Nephron progenitor cell (in vitro differentiated cells): ENCODE measurements around the gene PI16.
"Not testable (repeated sequence)": the region's sequence is repeated elsewhere in the genome, so short reads cannot be mapped to it uniquely, and the experiment has no call there.

Experiments used
- DNase-seq: peaks from one replicate; pipeline ENCODE4 v3.0.0; 2021
- H3K27ac Mint-ChIP-seq: 2 replicates; pipeline ENCODE4 v1.8.0; 2021; ENCODE audit warnings: mild to moderate bottlenecking, moderate library complexity, mixed read lengths
- H3K27me3 Mint-ChIP-seq: 2 replicates; pipeline ENCODE4 v1.8.0; 2021; ENCODE audit warnings: mild to moderate bottlenecking, low read depth, mixed read lengths; ENCODE audit not compliant: poor library complexity
- H3K36me3 Mint-ChIP-seq: 2 replicates; pipeline ENCODE4 v1.8.0; 2021; ENCODE audit warnings: low read depth, mixed read lengths
- H3K4me1 Mint-ChIP-seq: 2 replicates; pipeline ENCODE4 v1.8.0; 2021; ENCODE audit warnings: mixed read lengths
- H3K4me3 Mint-ChIP-seq: 2 replicates; pipeline ENCODE4 v1.8.0; 2021; ENCODE audit warnings: mild to moderate bottlenecking, moderate library complexity, mixed read lengths
- H3K9me3 Mint-ChIP-seq: 2 replicates; pipeline ENCODE4 v1.8.0; 2021; ENCODE audit warnings: mild to moderate bottlenecking, moderate library complexity, mixed read lengths
- TF ChIP-seq, protein P1 (sequence below): fragments of 200-600 bp; sonication (generic); IDR thresholded peaks from 2 replicates; pipeline ENCODE4 v1.5.0; 2021; ENCODE audit warnings: antibody characterized with exemption

Gene PI16

DNA sequence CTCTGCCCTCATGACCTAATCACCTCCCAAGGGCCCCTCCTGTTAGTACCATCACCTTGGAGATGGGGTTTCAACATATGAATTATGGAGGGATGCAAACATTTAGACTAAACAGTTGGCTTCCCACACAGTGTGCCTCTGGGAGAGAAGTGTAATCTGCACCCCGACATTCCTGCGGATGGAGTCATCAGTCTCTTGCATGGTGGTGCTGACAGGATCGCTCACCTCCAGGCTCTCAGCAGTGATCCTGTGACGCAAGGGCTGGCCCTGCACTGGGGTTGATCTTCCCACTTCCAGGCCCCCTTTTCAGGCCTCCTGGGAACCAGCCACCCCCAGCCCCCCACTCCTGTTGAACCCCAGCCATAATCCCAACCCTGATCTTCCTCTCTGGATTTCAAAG is 16.0 kb upstream of the PI16 start:
- Mint-ChIP-seq H3K4me1 (peaks cover 7% of the 10 kb centered on the region), H3K9me3 (peaks cover 22% of the 10 kb centered on the region), H3K27me3 (peaks cover 25% of the 10 kb centered on the region), H3K4me3 (no peak overlapping the region), H3K27ac (no peak overlapping the region), H3K36me3 (no peaks in the 10 kb centered on the region)
- no peak for DNase-seq
- TF ChIP-seq, protein P1, sequence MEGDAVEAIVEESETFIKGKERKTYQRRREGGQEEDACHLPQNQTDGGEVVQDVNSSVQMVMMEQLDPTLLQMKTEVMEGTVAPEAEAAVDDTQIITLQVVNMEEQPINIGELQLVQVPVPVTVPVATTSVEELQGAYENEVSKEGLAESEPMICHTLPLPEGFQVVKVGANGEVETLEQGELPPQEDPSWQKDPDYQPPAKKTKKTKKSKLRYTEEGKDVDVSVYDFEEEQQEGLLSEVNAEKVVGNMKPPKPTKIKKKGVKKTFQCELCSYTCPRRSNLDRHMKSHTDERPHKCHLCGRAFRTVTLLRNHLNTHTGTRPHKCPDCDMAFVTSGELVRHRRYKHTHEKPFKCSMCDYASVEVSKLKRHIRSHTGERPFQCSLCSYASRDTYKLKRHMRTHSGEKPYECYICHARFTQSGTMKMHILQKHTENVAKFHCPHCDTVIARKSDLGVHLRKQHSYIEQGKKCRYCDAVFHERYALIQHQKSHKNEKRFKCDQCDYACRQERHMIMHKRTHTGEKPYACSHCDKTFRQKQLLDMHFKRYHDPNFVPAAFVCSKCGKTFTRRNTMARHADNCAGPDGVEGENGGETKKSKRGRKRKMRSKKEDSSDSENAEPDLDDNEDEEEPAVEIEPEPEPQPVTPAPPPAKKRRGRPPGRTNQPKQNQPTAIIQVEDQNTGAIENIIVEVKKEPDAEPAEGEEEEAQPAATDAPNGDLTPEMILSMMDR = no peak

DNA sequence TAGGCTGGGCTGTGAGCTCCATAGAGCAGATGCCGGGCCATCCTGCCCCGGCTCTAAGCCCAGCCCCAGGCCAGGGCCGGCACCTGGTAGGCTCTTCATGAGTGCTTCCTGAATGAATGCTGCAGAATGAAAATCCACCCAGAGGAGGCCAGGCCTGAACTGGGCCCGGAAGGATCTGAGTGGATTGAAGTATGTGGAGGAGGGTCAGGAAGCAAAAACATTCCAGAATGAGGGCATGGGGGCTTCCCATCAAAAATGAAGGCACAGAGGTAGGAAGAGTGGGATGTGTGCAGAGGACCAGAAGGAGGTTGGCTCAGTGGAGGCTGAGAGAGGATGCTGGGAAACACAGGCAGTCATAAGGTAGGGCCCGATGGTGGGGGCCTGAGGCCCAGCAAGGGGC is 15.5 kb upstream of the PI16 start:
- not testable (repeated sequence) for H3K36me3 Mint-ChIP-seq, DNase-seq
- H3K27me3 Mint-ChIP-seq = peaks cover 30% of the 10 kb centered on the region

DNA sequence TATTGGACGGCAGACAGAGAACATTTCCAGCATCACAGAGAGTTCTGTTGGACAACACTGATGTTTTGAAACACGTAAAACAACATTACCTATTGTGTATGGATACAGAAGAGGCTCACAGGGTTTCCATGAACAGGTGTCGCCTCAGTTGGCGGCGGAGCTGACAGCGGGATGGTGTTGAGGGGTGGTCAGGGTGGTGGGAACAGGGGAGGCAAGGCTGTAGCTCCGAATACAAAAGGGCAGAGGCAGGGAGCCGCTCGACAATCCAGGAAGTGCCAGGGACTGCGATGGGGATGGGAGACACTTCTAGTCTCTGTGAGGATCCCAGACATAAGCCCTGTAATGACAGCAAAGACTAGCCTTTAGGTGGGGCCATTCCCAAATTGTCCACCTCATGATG is 14.5 kb upstream of the PI16 start:
- Mint-ChIP-seq H3K9me3 (peaks cover 22% of the 10 kb centered on the region), H3K4me1 (peaks cover 7% of the 10 kb centered on the region), H3K27me3 (peaks cover 40% of the 10 kb centered on the region), H3K27ac (no peak overlapping the region), H3K4me3 (no peak overlapping the region), H3K36me3 (no peaks in the 10 kb centered on the region)
- TF ChIP-seq, protein P1 = no peak
- no peak for DNase-seq

More for the DNA sequence above, 15.5 kb upstream of the PI16 start:
- H3K27ac Mint-ChIP-seq, H3K4me1 Mint-ChIP-seq, H3K4me3 Mint-ChIP-seq: not testable (repeated sequence)
- peaks cover 22% of the 10 kb centered on the region for H3K9me3 Mint-ChIP-seq

DNA sequence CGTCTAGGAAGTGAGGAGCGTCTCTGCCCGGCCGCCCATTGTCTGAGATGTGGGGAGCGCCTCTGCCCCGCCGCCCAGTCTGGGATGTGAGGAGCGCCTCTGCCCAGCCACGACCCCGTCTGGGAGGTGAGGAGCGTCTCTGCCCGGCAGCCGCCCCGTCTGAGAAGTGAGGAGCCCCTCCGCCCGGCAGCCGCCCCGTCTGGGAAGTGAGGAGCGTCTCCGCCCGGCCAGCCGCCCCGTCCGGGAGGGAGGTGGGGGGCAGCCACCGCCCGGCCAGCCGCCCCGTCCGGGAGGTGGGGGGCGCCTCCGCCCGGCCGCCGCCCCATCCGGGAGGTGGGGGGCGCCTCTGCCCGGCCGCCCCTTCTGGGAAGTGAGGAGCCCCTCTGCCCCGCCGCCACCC is 13.0 kb upstream of the PI16 start:
- peaks cover 43% of the 10 kb centered on the region for H3K27me3 Mint-ChIP-seq
- not testable (repeated sequence) for H3K4me3 Mint-ChIP-seq, H3K36me3 Mint-ChIP-seq, H3K27ac Mint-ChIP-seq, H3K4me1 Mint-ChIP-seq, DNase-seq
- H3K9me3 Mint-ChIP-seq = peaks cover 22% of the 10 kb centered on the region

DNA sequence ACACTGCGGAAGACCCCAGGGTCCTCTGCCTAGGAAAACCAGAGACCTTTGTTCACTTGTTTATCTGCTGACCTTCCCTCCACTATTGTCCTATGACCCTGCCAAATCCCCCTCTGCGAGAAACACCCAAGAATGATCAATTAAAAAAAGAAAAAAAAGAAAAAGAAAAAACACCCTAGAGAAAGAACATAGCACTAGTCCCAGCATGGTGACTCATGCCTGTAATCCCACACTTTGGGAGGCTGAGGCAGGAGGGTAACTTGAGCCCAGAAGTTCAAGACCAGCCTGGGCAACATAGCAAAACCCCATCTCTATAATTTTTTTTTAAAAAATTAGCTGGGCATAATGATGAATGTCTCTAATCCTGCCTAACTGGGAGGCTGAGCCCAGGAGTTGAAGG is 12.2 kb upstream of the PI16 start:
- H3K4me1 Mint-ChIP-seq, DNase-seq, H3K36me3 Mint-ChIP-seq, H3K27ac Mint-ChIP-seq, H3K4me3 Mint-ChIP-seq: not testable (repeated sequence)
- Mint-ChIP-seq H3K27me3 (peaks cover 39% of the 10 kb centered on the region), H3K9me3 (peaks cover 22% of the 10 kb centered on the region)

DNA sequence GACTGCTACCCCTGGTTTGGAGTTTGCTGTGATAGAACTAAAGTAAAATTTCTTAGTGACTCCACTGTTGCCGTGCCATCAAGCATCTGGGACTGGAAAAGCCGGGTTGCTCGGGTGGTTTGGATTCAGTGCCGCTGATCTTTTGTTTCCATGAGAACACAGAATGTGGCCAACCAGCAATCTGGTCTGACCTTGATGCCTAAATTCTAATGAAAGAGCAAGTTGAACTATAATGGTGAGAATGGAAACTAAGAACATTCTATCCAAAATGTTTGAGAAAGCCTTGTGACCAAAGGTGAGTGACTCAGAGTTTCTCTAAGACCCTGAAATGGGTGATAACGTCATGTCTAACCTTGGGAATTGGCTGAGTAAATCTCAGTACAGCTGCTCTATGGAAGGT is 9.9 kb upstream of the PI16 start:
- H3K27me3 Mint-ChIP-seq = peaks cover 47% of the 10 kb centered on the region
- DNase-seq = no peak
- peaks cover 19% of the 10 kb centered on the region for H3K9me3 Mint-ChIP-seq
- no peak overlapping the region for H3K27ac Mint-ChIP-seq
- no peaks in the 10 kb centered on the region for H3K4me1 Mint-ChIP-seq
- no peak overlapping the region for H3K4me3 Mint-ChIP-seq
- TF ChIP-seq, protein P1 = no peak
- no peaks in the 10 kb centered on the region for H3K36me3 Mint-ChIP-seq

DNA sequence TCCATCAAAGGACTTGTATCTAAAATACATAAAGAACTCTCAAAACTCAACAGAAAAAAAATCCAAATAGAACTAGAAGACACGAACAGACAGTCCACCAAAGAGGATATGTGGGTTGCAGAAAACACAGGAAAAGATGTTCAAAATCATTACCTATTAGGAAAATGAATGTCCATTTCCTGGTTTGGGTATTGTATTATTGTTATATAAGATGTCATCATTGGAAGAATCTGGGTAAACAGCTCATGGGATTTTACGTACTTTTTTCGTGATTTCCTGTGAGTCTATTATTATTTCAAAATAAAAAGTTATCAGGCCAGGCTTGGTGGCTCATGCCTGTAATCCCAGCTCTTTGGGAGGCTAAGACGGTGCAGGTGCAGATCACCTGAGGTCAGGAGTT is 9.2 kb upstream of the PI16 start:
- DNase-seq = no peak
- Mint-ChIP-seq H3K4me3 (no peak overlapping the region), H3K27ac (no peak overlapping the region), H3K4me1 (no peaks in the 10 kb centered on the region), H3K9me3 (peaks cover 12% of the 10 kb centered on the region), H3K36me3 (no peaks in the 10 kb centered on the region), H3K27me3 (peaks cover 46% of the 10 kb centered on the region)
- TF ChIP-seq, protein P1 = no peak

DNA sequence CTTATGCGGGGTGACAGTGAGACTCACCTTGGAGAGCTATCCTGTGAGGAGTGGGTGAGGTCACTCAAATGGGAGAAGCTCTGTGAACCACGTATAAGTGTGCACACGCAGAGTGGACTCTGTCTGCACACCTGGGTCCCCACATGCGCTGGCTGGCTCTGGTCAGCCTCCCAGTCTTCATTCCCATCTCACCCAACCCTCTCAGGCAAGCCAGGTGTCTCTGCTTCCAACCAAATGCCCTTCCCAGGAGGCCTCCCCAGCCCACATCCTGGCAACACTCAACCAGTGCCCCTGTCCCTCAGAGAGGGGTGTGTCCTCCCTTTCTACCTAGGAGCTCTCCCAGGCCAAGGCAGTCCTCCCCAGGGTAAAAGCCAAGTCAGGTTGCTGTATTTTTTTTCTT is 8.0 kb upstream of the PI16 start:
- H3K9me3 Mint-ChIP-seq = peaks cover 9% of the 10 kb centered on the region
- no peaks in the 10 kb centered on the region for H3K4me1 Mint-ChIP-seq
- TF ChIP-seq, protein P1 = no peak
- H3K27me3 Mint-ChIP-seq = peaks cover 50% of the 10 kb centered on the region
- no peak overlapping the region for H3K27ac Mint-ChIP-seq
- no peak overlapping the region for H3K4me3 Mint-ChIP-seq
- H3K36me3 Mint-ChIP-seq = no peaks in the 10 kb centered on the region
- no peak for DNase-seq
